HepG2 (cell line): ENCODE data around the gene EHD4. TPM values are rescaled to one million over a fixed set of nuclear protein-coding genes. Genes with fewer than 3 reads are reported as not detected.

Experiments
- ATAC-seq: fragments of 200-7000 bp; cut with Tn5 transposase; 3 replicates; pipeline ENCODE4 v1.9.1; 2020; ENCODE audit warnings: mild to moderate bottlenecking, moderate library complexity
- BruUV-seq: library from RNA; stranded (reverse); fragments of 400-500 nt; replicated peaks from 2 replicates; lab custom pipeline; 2021; lab: Mats Ljungman, UMichigan
- CTCF ChIA-PET: fragments of 300-600 bp; formaldehyde crosslinking; extraction: SDS; loops from one replicate; lab custom pipeline; 2021; ENCODE audit warnings: low total read pairs, inconsistent platforms, low intra/inter-chr PET ratio; lab: Yijun Ruan, JAX
- POLR2A ChIA-PET: fragments of 350-600 bp; sonication (Branson Sonifier 250); formaldehyde crosslinking; loops from one replicate; lab custom pipeline; 2020; ENCODE audit warnings: antibody characterized with exemption, inconsistent platforms; lab: Yijun Ruan, JAX
- DNase-seq: peaks from one replicate; pipeline ENCODE4 v3.0.0-alpha.2; 2015; ENCODE audit warnings: low spot score
- FAIRE-seq: peaks from 3 replicates; lab custom pipeline; 2011; peaks lifted over from hg19 to GRCh38; lab: Jason Lieb, UNC
- H2AFZ ChIP-seq: one replicate; pipeline ENCODE4 v1.6.1; 2011; ENCODE audit warnings: low read length, inconsistent platforms
- H3K27ac ChIP-seq: fragments of 300-600 bp; 3 replicates; pipeline ENCODE4 v1.8.0; 2011; ENCODE audit warnings: mixed run types, mild to moderate bottlenecking, mixed read lengths, low read length, inconsistent platforms; ENCODE audit not compliant: insufficient read depth; ENCODE audit errors: extremely low read length
- H3K27me3 ChIP-seq, 2 experiments: fragments of 200-600 bp in 1 of 2; 2 replicates in 1 of 2; 3 replicates in 1 of 2; pipeline versions ENCODE4 v1.6.0 to v1.8.0; 2011; ENCODE audit warnings: low read length in 2 of 2, mild to moderate bottlenecking in 2 of 2, moderate library complexity in 2 of 2, inconsistent platforms in 1 of 2; ENCODE audit not compliant: insufficient read depth in 2 of 2, control insufficient read depth in 1 of 2
- H3K36me3 ChIP-seq, 2 experiments: fragments of 200-600 bp in 1 of 2; replicated peaks in 1 of 2; 2 replicates in 1 of 2; 3 replicates in 1 of 2; pipeline versions ENCODE4 v1.5.1 to v1.8.0; 2011; ENCODE audit warnings: low read length in 2 of 2, inconsistent platforms in 1 of 2; ENCODE audit not compliant: insufficient read depth in 2 of 2, control insufficient read depth in 1 of 2
- H3K4me1 ChIP-seq: 2 replicates; pipeline ENCODE4 v1.5.1; 2012; ENCODE audit warnings: low read length, inconsistent platforms; ENCODE audit not compliant: insufficient read depth
- H3K4me2 ChIP-seq: 2 replicates; pipeline ENCODE4 v1.6.0; 2011; ENCODE audit warnings: low read depth, low read length, inconsistent platforms
- H3K4me3 ChIP-seq, 3 experiments: fragments of 200-600 bp in 1 of 3; sonication (generic), shearing (Covaris generic) in 1 of 3; replicated peaks in 1 of 3; 2 replicates each; pipeline ENCODE4 v1.5.1; 2011 to 2016; ENCODE audit warnings: low read length in 3 of 3, inconsistent platforms in 2 of 3, low read depth in 2 of 3, mild to moderate bottlenecking in 2 of 3, control low read depth in 1 of 3, mixed read lengths in 1 of 3; ENCODE audit not compliant: insufficient read depth in 1 of 3
- H3K79me2 ChIP-seq: one replicate; pipeline ENCODE4 v1.6.1; 2011; ENCODE audit warnings: low read length, inconsistent platforms; ENCODE audit not compliant: insufficient read depth
- H3K9ac ChIP-seq: 2 replicates; pipeline ENCODE4 v1.6.0; 2011; ENCODE audit warnings: mild to moderate bottlenecking, low read depth, low read length, inconsistent platforms; ENCODE audit not compliant: insufficient read depth
- H3K9me3 ChIP-seq: 2 replicates; pipeline ENCODE4 v1.5.1; 2012; ENCODE audit warnings: mild to moderate bottlenecking, low read length
- H4K20me1 ChIP-seq: 2 replicates; pipeline ENCODE4 v1.6.0; 2011; ENCODE audit warnings: inconsistent platforms, mild to moderate bottlenecking, low read length, moderate library complexity; ENCODE audit not compliant: insufficient read depth
- ATF7-NPFF ChIP-seq: sonication (generic); formaldehyde crosslinking; IDR thresholded peaks from 2 replicates; pipeline ENCODE4 v1.8.1; 2023; ENCODE audit warnings: mild to moderate bottlenecking, low read depth, missing genetic modification reagents, moderate library complexity
- NFYC ChIP-seq: IDR thresholded peaks from 2 replicates; pipeline ENCODE4 v1.6.1; 2016; ENCODE audit warnings: missing genetic modification reagents, missing compliant biosample characterization
- POLR2AphosphoS5 ChIP-seq: IDR thresholded peaks from 2 replicates; pipeline ENCODE4 v1.6.1; 2012; ENCODE audit warnings: low read depth, low read length
- SP140L ChIP-seq: sonication (generic); formaldehyde crosslinking; IDR thresholded peaks from 2 replicates; pipeline ENCODE4 v1.4.0; 2020; ENCODE audit warnings: missing genetic modification reagents, borderline replicate concordance
- ZNF451 ChIP-seq: sonication (generic); formaldehyde crosslinking; IDR thresholded peaks from 2 replicates; pipeline ENCODE4 v1.5.0; 2020; ENCODE audit warnings: mild to moderate bottlenecking, missing genetic modification reagents
- WGBS: methylation state at CpG from one replicate; pipeline ENCODE4 v1.1.6; 2017; ENCODE audit warnings: low lambda C conversion rate; 5-methylcytosine and 5-hydroxymethylcytosine counted together
- in situ Hi-C: cut with HindIII; loops from 2 replicates; pipeline ENCODE4 v1.10.0; 2017; ENCODE audit warnings: low pct_unique_long_range_greater_than_20kb; ENCODE audit not compliant: extremely low pct_ligation_motif_present
- intact Hi-C: fragments of 100-400 bp; cut with micrococcal nuclease; formaldehyde crosslinking; loops from one replicate; pipeline ENCODE4 v1.10.0; 2022; ENCODE audit not compliant: unreplicated experiment
- polyA plus RNA-seq, 8 experiments: library from polyadenylated mRNA; depleted of rRNA in 3 of 8; stranded (reverse) in 7 of 8; unstranded in 1 of 8; fragments of >200 nt; fragmentation: Illumina TruSeq in 4 of 8; extraction: Trizol in 4 of 8; gene quantifications; 2 replicates each; pipeline versions ENCODE4 v1.2.1 to v1.2.3, GENCODE V29; 2011 to 2016; ENCODE audit warnings: low read depth in 4 of 8, missing spikeins in 1 of 8, mixed read lengths in 1 of 8; ENCODE audit not compliant: insufficient read depth in 1 of 8
- total RNA-seq, 5 experiments: library from RNA; depleted of rRNA; stranded (reverse); fragments of >200 nt; fragmentation: Illumina TruSeq; extraction: Trizol; gene quantifications; 2 replicates each; pipeline ENCODE4 v1.2.3, GENCODE V29; 2016; ENCODE audit warnings: low read depth in 1 of 5
- TF ChIP-seq, protein P1 (sequence below): sonication (generic); formaldehyde crosslinking; IDR thresholded peaks from 2 replicates; pipeline ENCODE4 v1.4.0; 2020; ENCODE audit warnings: mild to moderate bottlenecking, low read depth, missing genetic modification reagents
- TF ChIP-seq, protein P2 (sequence below): sonication (generic); formaldehyde crosslinking; IDR thresholded peaks from 2 replicates; pipeline ENCODE4 v1.4.0; 2020; ENCODE audit warnings: missing genetic modification reagents, borderline replicate concordance
- TF ChIP-seq, protein P3 (sequence below): sonication (generic); formaldehyde crosslinking; IDR thresholded peaks from 2 replicates; pipeline ENCODE4 v1.4.0; 2020; ENCODE audit warnings: missing genetic modification reagents, borderline replicate concordance

The EHD4 gene
- total and polyA plus RNA-seq, 2 of the 13 experiments (the other 11 are each of a cell fraction or from before 2014, with no cell fraction given): 3.1 to 4.8 TPM

DNA sequence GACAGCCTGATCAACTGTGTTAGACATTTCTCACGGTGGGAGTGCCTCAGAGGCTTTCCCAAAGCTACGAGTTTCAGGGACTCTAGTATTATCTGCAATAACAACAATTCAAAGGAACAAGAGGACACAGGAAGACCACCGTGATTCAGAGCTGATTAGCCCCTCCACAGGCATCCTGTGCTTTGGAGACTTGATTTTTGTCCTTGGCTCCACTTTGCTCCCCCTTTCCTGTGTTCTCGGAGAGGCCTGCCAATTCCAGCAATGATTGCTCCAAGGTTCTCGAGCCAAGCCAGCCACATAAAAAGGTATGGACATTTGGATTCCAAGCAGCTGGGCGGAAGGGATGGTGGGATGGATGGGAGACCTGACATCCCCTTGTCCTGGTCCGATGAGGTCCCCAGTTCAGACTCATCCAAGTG, 14.3 kb downstream of the EHD4 start:
- no peaks in the 10 kb centered on the region for H3K9me3 ChIP-seq
- no peak overlapping the region for H3K4me3 ChIP-seq
- H4K20me1 ChIP-seq: no peaks in the 10 kb centered on the region
- H3K27me3 ChIP-seq: no peaks in the 10 kb centered on the region
- ChIA-PET CTCF (no interaction called here), POLR2A (no interaction called here)
- no peak overlapping the region for H3K27ac ChIP-seq
- H3K4me2 ChIP-seq: no peak overlapping the region
- peaks cover 3% of the 10 kb centered on the region for H3K79me2 ChIP-seq
- H3K36me3 ChIP-seq: peaks cover 0 to 1% of the 10 kb centered on the region in 2 experiments; a peak in 3 of 5 replicates
- no TSS peak for BruUV-seq
- DNase-seq (no peak), FAIRE-seq (no peak), ATAC-seq (no peak)
- no peak overlapping the region for H2AFZ ChIP-seq
- H3K9ac ChIP-seq: no peak overlapping the region
- intact Hi-C loops (no loop called here), in situ Hi-C loops (no loop called here)
- TF ChIP-seq ZNF451 (no peak), POLR2AphosphoS5 (no peak), SP140L (no peak), ATF7-NPFF (no peak), NFYC (no peak)
- TF ChIP-seq, protein P1, sequence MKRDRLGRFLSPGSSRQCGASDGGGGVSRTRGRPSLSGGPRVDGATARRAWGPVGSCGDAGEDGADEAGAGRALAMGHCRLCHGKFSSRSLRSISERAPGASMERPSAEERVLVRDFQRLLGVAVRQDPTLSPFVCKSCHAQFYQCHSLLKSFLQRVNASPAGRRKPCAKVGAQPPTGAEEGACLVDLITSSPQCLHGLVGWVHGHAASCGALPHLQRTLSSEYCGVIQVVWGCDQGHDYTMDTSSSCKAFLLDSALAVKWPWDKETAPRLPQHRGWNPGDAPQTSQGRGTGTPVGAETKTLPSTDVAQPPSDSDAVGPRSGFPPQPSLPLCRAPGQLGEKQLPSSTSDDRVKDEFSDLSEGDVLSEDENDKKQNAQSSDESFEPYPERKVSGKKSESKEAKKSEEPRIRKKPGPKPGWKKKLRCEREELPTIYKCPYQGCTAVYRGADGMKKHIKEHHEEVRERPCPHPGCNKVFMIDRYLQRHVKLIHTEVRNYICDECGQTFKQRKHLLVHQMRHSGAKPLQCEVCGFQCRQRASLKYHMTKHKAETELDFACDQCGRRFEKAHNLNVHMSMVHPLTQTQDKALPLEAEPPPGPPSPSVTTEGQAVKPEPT (CRISPR knock-in tag): no peak
- TF ChIP-seq, protein P2, sequence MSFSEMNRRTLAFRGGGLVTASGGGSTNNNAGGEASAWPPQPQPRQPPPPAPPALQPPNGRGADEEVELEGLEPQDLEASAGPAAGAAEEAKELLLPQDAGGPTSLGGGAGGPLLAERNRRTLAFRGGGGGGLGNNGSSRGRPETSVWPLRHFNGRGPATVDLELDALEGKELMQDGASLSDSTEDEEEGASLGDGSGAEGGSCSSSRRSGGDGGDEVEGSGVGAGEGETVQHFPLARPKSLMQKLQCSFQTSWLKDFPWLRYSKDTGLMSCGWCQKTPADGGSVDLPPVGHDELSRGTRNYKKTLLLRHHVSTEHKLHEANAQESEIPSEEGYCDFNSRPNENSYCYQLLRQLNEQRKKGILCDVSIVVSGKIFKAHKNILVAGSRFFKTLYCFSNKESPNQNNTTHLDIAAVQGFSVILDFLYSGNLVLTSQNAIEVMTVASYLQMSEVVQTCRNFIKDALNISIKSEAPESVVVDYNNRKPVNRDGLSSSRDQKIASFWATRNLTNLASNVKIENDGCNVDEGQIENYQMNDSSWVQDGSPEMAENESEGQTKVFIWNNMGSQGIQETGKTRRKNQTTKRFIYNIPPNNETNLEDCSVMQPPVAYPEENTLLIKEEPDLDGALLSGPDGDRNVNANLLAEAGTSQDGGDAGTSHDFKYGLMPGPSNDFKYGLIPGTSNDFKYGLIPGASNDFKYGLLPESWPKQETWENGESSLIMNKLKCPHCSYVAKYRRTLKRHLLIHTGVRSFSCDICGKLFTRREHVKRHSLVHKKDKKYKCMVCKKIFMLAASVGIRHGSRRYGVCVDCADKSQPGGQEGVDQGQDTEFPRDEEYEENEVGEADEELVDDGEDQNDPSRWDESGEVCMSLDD (CRISPR knock-in tag): no peak
- TF ChIP-seq, protein P3, sequence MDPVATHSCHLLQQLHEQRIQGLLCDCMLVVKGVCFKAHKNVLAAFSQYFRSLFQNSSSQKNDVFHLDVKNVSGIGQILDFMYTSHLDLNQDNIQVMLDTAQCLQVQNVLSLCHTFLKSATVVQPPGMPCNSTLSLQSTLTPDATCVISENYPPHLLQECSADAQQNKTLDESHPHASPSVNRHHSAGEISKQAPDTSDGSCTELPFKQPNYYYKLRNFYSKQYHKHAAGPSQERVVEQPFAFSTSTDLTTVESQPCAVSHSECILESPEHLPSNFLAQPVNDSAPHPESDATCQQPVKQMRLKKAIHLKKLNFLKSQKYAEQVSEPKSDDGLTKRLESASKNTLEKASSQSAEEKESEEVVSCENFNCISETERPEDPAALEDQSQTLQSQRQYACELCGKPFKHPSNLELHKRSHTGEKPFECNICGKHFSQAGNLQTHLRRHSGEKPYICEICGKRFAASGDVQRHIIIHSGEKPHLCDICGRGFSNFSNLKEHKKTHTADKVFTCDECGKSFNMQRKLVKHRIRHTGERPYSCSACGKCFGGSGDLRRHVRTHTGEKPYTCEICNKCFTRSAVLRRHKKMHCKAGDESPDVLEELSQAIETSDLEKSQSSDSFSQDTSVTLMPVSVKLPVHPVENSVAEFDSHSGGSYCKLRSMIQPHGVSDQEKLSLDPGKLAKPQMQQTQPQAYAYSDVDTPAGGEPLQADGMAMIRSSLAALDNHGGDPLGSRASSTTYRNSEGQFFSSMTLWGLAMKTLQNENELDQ (CRISPR knock-in tag): no peak
- 91% methylated on average over 7 of the region's 7 CpGs for WGBS
- H3K4me1 ChIP-seq: peaks cover 27% of the 10 kb centered on the region
